GM12878 (cell line): Measurements from ENCODE around the gene TPD52L2.

Experiments used
- CEBPZ ChIP-seq: fragments of 150-350 bp; IDR thresholded peaks from 2 replicates; pipeline ENCODE4 v1.6.1; 2016; ENCODE audit warnings: low read depth, low read length
- EP300 ChIP-seq, 2 experiments: fragments of 150-350 bp in 1 of 2; IDR thresholded peaks; 2 replicates each; pipeline ENCODE4 v1.6.1; 2011 to 2012; ENCODE audit warnings: low read depth in 2 of 2, low read length in 2 of 2, borderline replicate concordance in 1 of 2, improper control_type of control experiment in 1 of 2, inconsistent platforms in 1 of 2; ENCODE audit not compliant: control insufficient read depth in 1 of 2
- REST ChIP-seq: IDR thresholded peaks from 2 replicates; pipeline ENCODE4 v1.6.1; 2012; ENCODE audit warnings: mild to moderate bottlenecking, low read depth, low read length
- ZBTB40 ChIP-seq: fragments of 450-650 bp; IDR thresholded peaks from 2 replicates; pipeline ENCODE4 v1.6.1; 2016; ENCODE audit warnings: mild to moderate bottlenecking, moderate library complexity, borderline replicate concordance

- TF ChIP-seq EP300 (IDR thresholded peaks at IDR 0.05; ENCODE audit: borderline replicate concordance in 1 of 2, control insufficient read depth in 1 of 2, low read depth in 2 of 2, low read length in 2 of 2): no peak
- TF ChIP-seq CEBPZ: no peak
- no peak for TF ChIP-seq ZBTB40
- no peak for TF ChIP-seq REST
Observed at GRCh38 chr20:63843778-63844177, 21.3 kb upstream of the TPD52L2 start.
